ENCODE results near the gene ARHGEF33.

Gene ARHGEF33

DNA sequence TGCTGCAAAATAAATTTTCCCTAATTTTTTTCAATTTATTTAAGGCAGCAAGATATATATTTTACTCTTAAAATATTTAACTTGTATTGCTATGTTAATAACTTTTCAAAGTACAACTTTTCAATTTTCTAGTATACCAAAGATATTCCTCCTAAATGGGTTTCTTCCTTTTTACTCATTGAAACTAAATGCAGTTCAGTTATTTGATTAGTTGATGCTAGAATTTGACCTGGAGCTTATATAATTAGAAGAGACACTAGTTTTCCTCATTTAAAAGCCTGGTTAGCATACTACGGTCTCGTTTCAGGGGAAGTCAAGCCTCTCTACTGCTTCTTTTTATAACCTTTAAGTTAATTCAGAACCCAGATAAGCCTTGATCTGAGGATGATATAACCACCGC is at the start of gene ARHGEF33:
TSS of gene ARHGEF33 (plus strand) at position 301 of the 400 bp plus-strand sequence. CDS start 29,573 bp downstream, outside the sequence.
- Histone ChIP-seq H3K9me3 (ENCODE audit: insufficient read depth, low read length) (no peaks in the 10 kb centered on the region), H3K79me2 (ENCODE audit: insufficient read depth, low read length) (no peaks in the 10 kb centered on the region), H3K9me2 (replicated peaks; ENCODE audit: insufficient read depth, low read length) (no peaks in the 10 kb centered on the region), H3K4me2 (ENCODE audit: low read depth, low read length, poor library complexity, severe bottlenecking) (no peak within 1 kb of the TSS), H3K9ac (ENCODE audit: low read length) (no peak within 1 kb of the TSS), H3K4me3 (ENCODE audit: insufficient read depth, low read length, poor library complexity, severe bottlenecking) (no peak within 1 kb of the TSS), H3K27me3 (ENCODE audit: low read length) (no peaks in the 10 kb centered on the region), H4K20me1 (ENCODE audit: low read depth, low read length) (no peaks in the 10 kb centered on the region), H3K36me3 (ENCODE audit: low read length) (no peaks in the 10 kb centered on the region), H2AFZ (ENCODE audit: low read depth, low read length, severe bottlenecking) (no peak within 1 kb of the TSS), H3K27ac (ENCODE audit: low read depth, low read length) (no peak within 1 kb of the TSS), H3F3A (ENCODE audit: insufficient read depth) (no peaks in the 10 kb centered on the region)
- TF ChIP-seq, protein P1, sequence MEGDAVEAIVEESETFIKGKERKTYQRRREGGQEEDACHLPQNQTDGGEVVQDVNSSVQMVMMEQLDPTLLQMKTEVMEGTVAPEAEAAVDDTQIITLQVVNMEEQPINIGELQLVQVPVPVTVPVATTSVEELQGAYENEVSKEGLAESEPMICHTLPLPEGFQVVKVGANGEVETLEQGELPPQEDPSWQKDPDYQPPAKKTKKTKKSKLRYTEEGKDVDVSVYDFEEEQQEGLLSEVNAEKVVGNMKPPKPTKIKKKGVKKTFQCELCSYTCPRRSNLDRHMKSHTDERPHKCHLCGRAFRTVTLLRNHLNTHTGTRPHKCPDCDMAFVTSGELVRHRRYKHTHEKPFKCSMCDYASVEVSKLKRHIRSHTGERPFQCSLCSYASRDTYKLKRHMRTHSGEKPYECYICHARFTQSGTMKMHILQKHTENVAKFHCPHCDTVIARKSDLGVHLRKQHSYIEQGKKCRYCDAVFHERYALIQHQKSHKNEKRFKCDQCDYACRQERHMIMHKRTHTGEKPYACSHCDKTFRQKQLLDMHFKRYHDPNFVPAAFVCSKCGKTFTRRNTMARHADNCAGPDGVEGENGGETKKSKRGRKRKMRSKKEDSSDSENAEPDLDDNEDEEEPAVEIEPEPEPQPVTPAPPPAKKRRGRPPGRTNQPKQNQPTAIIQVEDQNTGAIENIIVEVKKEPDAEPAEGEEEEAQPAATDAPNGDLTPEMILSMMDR (IDR thresholded peaks at IDR 0.05; ENCODE audit: insufficient read depth, low read length, poor library complexity, severe bottlenecking) = no peak
- no peak for TF ChIP-seq EZH2phosphoT487 (conservative IDR thresholded peaks at IDR 0.05; ENCODE audit: low read length)

DNA sequence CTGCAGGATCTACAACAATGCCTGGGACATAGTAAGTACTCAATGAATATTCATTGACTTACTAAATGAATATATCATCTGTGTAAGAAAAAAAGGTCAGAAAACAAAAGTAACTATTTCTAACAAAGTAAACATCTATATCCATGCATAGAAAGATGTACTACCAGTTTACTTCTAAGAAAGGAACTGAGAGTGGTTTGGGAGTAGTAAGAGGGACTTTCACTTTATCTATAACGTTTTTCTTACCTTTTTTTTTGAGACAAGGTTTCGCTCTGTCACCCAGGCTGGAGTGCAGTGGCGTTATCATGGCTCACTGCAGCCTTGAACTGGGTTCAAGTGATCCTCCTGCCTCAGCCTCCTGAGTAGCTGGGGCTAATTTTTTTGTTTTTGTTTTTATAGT is 39.6 kb upstream of the ARHGEF33 start:
- Histone ChIP-seq H3K36me3 (ENCODE audit: low read length) (peaks cover 5% of the 10 kb centered on the region; the same call in 1 of the 2 replicates), H3F3A (ENCODE audit: insufficient read depth) (no peaks in the 10 kb centered on the region), H2AFZ (ENCODE audit: low read depth, low read length, severe bottlenecking) (no peak overlapping the region), H3K4me3 (ENCODE audit: insufficient read depth, low read length, poor library complexity, severe bottlenecking) (no peak overlapping the region), H3K79me2 (ENCODE audit: insufficient read depth, low read length) (no peaks in the 10 kb centered on the region), H3K9me3 (ENCODE audit: insufficient read depth, low read length) (no peaks in the 10 kb centered on the region), H4K20me1 (ENCODE audit: low read depth, low read length) (no peaks in the 10 kb centered on the region), H3K4me2 (ENCODE audit: low read depth, low read length, poor library complexity, severe bottlenecking) (no peak overlapping the region), H3K9me2 (replicated peaks; ENCODE audit: insufficient read depth, low read length) (no peaks in the 10 kb centered on the region), H3K27ac (ENCODE audit: low read depth, low read length) (no peak overlapping the region), H3K9ac (ENCODE audit: low read length) (no peak overlapping the region), H3K27me3 (ENCODE audit: low read length) (no peaks in the 10 kb centered on the region)
- TF ChIP-seq, protein P1 (IDR thresholded peaks at IDR 0.05; ENCODE audit: insufficient read depth, low read length, poor library complexity, severe bottlenecking) = no peak
- TF ChIP-seq EZH2phosphoT487 (conservative IDR thresholded peaks at IDR 0.05; ENCODE audit: low read length) = no peak

DNA sequence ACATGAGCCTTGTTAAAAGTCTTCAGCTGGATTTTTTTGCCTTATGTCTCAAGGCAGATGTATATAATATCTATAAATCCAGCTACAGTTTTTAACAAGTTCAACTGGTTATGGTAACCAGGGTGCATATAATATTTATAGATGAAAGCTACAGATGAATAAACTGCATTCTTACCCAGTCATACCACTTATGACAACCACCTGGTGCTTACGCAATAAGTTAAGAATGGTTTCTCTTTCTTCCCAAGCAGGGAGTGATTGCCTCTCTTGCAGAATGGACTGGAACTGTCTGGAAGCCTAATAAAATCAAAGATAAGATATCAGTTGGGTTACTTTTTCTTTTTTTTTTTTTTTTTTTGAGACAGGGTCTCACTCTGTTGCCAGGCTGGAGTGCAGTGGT is 33.5 kb upstream of the ARHGEF33 start:
- H3K36me3 ChIP-seq (ENCODE audit: low read length) = peaks cover 13% of the 10 kb centered on the region; the same call in 1 of the 2 replicates
- no peaks in the 10 kb centered on the region for H4K20me1 ChIP-seq (ENCODE audit: low read depth, low read length)
- H3K4me3 ChIP-seq (ENCODE audit: insufficient read depth, low read length, poor library complexity, severe bottlenecking) = no peak overlapping the region
- H3K27me3 ChIP-seq (ENCODE audit: low read length) = no peaks in the 10 kb centered on the region
- H3K9ac ChIP-seq (ENCODE audit: low read length) = no peak overlapping the region
- H3F3A ChIP-seq (ENCODE audit: insufficient read depth) = no peaks in the 10 kb centered on the region
- no peak overlapping the region for H3K4me2 ChIP-seq (ENCODE audit: low read depth, low read length, poor library complexity, severe bottlenecking)
- no peak overlapping the region for H2AFZ ChIP-seq (ENCODE audit: low read depth, low read length, severe bottlenecking)
- H3K9me3 ChIP-seq (ENCODE audit: insufficient read depth, low read length) = no peaks in the 10 kb centered on the region
- TF ChIP-seq, protein P1 (IDR thresholded peaks at IDR 0.05; ENCODE audit: insufficient read depth, low read length, poor library complexity, severe bottlenecking) = no peak
- TF ChIP-seq EZH2phosphoT487 (conservative IDR thresholded peaks at IDR 0.05; ENCODE audit: low read length) = no peak
- no peaks in the 10 kb centered on the region for H3K9me2 ChIP-seq (replicated peaks; ENCODE audit: insufficient read depth, low read length)
- H3K79me2 ChIP-seq (ENCODE audit: insufficient read depth, low read length) = no peaks in the 10 kb centered on the region
- H3K27ac ChIP-seq (ENCODE audit: low read depth, low read length) = no peak overlapping the region
